ENCODE measurements around the gene FJX1.
A peak's percentile ranks its signal among the peaks of the same experiment; 100 is the strongest.
"Not testable (repeated sequence)": the region's sequence is repeated elsewhere in the genome, so short reads cannot be mapped to it uniquely, and the experiment has no call there.

The FJX1 gene

DNA sequence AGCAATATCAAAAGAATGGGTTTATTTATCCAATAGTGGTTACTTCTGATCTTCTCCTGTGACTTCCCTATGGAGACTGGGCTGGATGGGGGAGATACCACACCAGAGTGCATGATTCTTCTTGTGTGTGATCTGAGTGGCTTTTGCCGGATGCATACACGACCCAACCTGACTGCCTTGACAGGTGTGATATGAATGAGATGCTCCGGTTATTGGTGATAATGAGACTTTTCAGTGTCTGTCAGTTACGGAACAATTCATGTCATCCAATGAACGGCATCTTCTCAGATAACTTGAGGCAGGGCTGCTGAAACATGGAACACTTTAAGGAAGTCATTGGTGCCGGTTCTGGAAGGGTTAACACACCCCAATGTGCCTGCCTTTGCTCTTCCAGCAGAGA, 17.7 kb downstream of the FJX1 start:
- no peak overlapping the region for H3K4me3 ChIP-seq (ENCODE audit: low read length)
- H3K27me3 ChIP-seq (replicated peaks; ENCODE audit: control insufficient read depth, insufficient read depth, low read length): peaks cover 7% of the 10 kb centered on the region
- peaks cover 8% of the 10 kb centered on the region for H3K4me1 ChIP-seq (ENCODE audit: control insufficient read depth, insufficient read depth, low read length)
- H3K9ac ChIP-seq (ENCODE audit: low read length): no peak overlapping the region
- DNase-seq (ENCODE audit: low read depth): no peak
- H3K9me3 ChIP-seq (ENCODE audit: control insufficient read depth, low read length): no peaks in the 10 kb centered on the region
- H3K36me3 ChIP-seq (ENCODE audit: control insufficient read depth, insufficient read depth, low read length, severe bottlenecking): no peaks in the 10 kb centered on the region

GRCh38 chr11:35639591-35640179, 21.4 kb downstream of the FJX1 start:
- H3K27me3 ChIP-seq (replicated peaks; ENCODE audit: control insufficient read depth, insufficient read depth, low read length): peaks cover 7% of the 10 kb centered on the region
- no peaks in the 10 kb centered on the region for H3K36me3 ChIP-seq (ENCODE audit: control insufficient read depth, insufficient read depth, low read length, severe bottlenecking)
- no peaks in the 10 kb centered on the region for H3K9me3 ChIP-seq (ENCODE audit: control insufficient read depth, low read length)
- no peak for DNase-seq (ENCODE audit: low read depth)
- H3K4me3 ChIP-seq (ENCODE audit: low read length): no peak overlapping the region
- peaks cover 9% of the 10 kb centered on the region for H3K4me1 ChIP-seq (ENCODE audit: control insufficient read depth, insufficient read depth, low read length)
- no peak overlapping the region for H3K9ac ChIP-seq (ENCODE audit: low read length)

- Histone ChIP-seq H3K9ac (ENCODE audit: low read length) (no peak overlapping the region), H3K4me3 (ENCODE audit: low read length) (no peak overlapping the region), H3K9me3 (ENCODE audit: control insufficient read depth, low read length) (peaks cover 12% of the 10 kb centered on the region), H3K4me1 (ENCODE audit: control insufficient read depth, insufficient read depth, low read length) (peaks cover 9% of the 10 kb centered on the region), H3K36me3 (ENCODE audit: control insufficient read depth, insufficient read depth, low read length, severe bottlenecking) (no peaks in the 10 kb centered on the region), H3K27me3 (replicated peaks; ENCODE audit: control insufficient read depth, insufficient read depth, low read length) (peaks cover 4% of the 10 kb centered on the region)
- peak; percentile 31 for DNase-seq (ENCODE audit: low read depth)
Observed at GRCh38 chr11:35641171-35641897, 23.1 kb downstream of the FJX1 start.

DNA sequence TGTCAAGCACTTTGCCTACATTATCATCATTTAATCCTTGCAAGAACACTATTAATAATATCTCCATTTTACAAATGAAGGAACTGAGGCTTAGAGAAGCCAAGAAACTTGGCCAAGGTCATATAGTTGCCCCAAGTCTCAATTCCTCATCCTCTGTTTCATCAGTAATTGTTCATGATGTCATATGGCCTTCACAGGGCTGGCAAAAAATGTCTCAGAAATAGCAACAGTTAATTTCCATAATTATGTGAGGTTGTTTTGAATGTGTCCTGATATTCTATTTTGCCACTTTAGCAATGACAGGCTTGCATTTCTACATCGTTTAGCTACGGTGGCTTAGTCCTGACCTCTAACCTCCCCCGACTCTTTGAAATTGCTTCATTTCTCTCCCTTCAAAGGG, 23.7 kb downstream of the FJX1 start:
- peaks cover 12% of the 10 kb centered on the region for H3K9me3 ChIP-seq (ENCODE audit: control insufficient read depth, low read length)
- no peaks in the 10 kb centered on the region for H3K27me3 ChIP-seq (replicated peaks; ENCODE audit: control insufficient read depth, insufficient read depth, low read length)
- H3K36me3 ChIP-seq (ENCODE audit: control insufficient read depth, insufficient read depth, low read length, severe bottlenecking): no peaks in the 10 kb centered on the region
- no peak overlapping the region for H3K9ac ChIP-seq (ENCODE audit: low read length)
- H3K4me1 ChIP-seq (ENCODE audit: control insufficient read depth, insufficient read depth, low read length): peaks cover 9% of the 10 kb centered on the region
- no peak overlapping the region for H3K4me3 ChIP-seq (ENCODE audit: low read length)
- no peak for DNase-seq (ENCODE audit: low read depth)

DNA sequence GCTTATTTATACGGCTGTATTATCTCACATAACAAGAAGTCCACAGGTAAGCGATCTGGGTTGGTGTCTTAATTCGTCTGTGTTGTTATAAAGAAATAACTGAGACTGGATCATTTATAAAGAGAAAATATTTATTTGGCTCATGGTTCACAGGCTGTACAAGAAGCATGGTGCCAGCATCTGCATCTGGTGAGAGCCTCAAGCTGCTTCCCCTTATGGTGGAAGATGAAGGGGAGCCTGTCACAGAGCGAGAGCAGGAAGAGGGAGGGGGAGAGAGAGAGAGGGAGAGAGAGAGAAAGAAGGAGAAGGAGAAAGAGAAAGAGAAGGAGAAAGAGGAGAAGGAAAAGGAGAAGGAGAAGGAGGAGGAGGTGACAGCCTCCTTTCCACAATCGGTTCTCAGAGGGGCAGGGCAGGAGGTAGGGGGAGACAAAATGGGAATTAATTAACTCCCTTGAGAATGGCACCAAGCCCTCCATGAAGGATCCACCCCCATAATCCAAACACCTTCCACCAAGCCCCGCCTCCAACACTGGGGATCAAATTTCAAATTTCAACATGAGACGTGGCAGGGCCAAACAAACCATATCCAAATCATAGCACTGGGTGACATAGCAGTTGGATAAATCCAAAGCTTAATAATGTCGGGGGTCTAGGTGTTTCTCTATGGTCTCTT, 29.3 kb downstream of the FJX1 start:
- no peak overlapping the region for H3K9ac ChIP-seq (ENCODE audit: low read length)
- peaks cover 12% of the 10 kb centered on the region for H3K9me3 ChIP-seq (ENCODE audit: control insufficient read depth, low read length)
- DNase-seq (ENCODE audit: low read depth): no peak
- no peaks in the 10 kb centered on the region for H3K36me3 ChIP-seq (ENCODE audit: control insufficient read depth, insufficient read depth, low read length, severe bottlenecking)
- H3K4me3 ChIP-seq (ENCODE audit: low read length): no peak overlapping the region
- H3K27me3 ChIP-seq (replicated peaks; ENCODE audit: control insufficient read depth, insufficient read depth, low read length): no peaks in the 10 kb centered on the region
- H3K4me1 ChIP-seq (ENCODE audit: control insufficient read depth, insufficient read depth, low read length): no peaks in the 10 kb centered on the region

DNA sequence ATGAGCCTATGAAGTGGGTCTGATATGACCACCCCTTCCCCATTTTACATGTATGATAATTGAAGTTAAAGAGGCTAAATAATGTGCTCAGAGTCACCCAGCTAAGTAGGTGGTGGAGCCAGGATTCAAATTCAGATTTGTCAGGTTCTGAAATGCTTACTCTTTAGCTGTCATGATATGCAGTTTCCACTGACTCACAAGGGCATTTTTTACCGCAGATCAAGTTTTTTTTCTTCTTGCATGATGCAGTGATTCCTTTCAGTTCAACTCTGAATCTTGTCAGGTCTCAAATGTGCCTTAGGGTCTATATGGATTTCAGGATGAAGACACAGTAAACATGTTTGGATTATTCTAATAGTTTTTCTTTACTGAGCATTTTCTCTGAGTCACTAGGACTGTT, 31.7 kb downstream of the FJX1 start:
- Histone ChIP-seq H3K4me1 (ENCODE audit: control insufficient read depth, insufficient read depth, low read length) (no peaks in the 10 kb centered on the region), H3K9me3 (ENCODE audit: control insufficient read depth, low read length) (peaks cover 11% of the 10 kb centered on the region), H3K4me3 (ENCODE audit: low read length) (no peak overlapping the region), H3K9ac (ENCODE audit: low read length) (no peak overlapping the region), H3K27me3 (replicated peaks; ENCODE audit: control insufficient read depth, insufficient read depth, low read length) (no peaks in the 10 kb centered on the region), H3K36me3 (ENCODE audit: control insufficient read depth, insufficient read depth, low read length, severe bottlenecking) (no peaks in the 10 kb centered on the region)
- DNase-seq (ENCODE audit: low read depth): peak; percentile 53

GRCh38 chr11:35650467-35650866, 32.2 kb downstream of the FJX1 start:
- H3K27me3 ChIP-seq (replicated peaks; ENCODE audit: control insufficient read depth, insufficient read depth, low read length): no peaks in the 10 kb centered on the region

GRCh38 chr11:35651263-35651662, 33.0 kb downstream of the FJX1 start:
- H3K9me3 ChIP-seq (ENCODE audit: control insufficient read depth, low read length): no peaks in the 10 kb centered on the region
- no peak overlapping the region for H3K9ac ChIP-seq (ENCODE audit: low read length)
- no peak overlapping the region for H3K4me3 ChIP-seq (ENCODE audit: low read length)
- no peaks in the 10 kb centered on the region for H3K27me3 ChIP-seq (replicated peaks; ENCODE audit: control insufficient read depth, insufficient read depth, low read length)
- no peaks in the 10 kb centered on the region for H3K36me3 ChIP-seq (ENCODE audit: control insufficient read depth, insufficient read depth, low read length, severe bottlenecking)
- H3K4me1 ChIP-seq (ENCODE audit: control insufficient read depth, insufficient read depth, low read length): no peaks in the 10 kb centered on the region
- DNase-seq (ENCODE audit: low read depth): no peak

More at GRCh38 chr11:35650467-35650866, 32.2 kb downstream of the FJX1 start:
- Histone ChIP-seq H3K36me3 (ENCODE audit: control insufficient read depth, insufficient read depth, low read length, severe bottlenecking) (no peaks in the 10 kb centered on the region), H3K4me3 (ENCODE audit: low read length) (no peak overlapping the region), H3K9ac (ENCODE audit: low read length) (no peak overlapping the region), H3K9me3 (ENCODE audit: control insufficient read depth, low read length) (peaks cover 6% of the 10 kb centered on the region), H3K4me1 (ENCODE audit: control insufficient read depth, insufficient read depth, low read length) (no peaks in the 10 kb centered on the region)
- no peak for DNase-seq (ENCODE audit: low read depth)

GRCh38 chr11:35652786-35653185, 34.5 kb downstream of the FJX1 start:
- H3K9ac ChIP-seq (ENCODE audit: low read length); H3K9me3 ChIP-seq (ENCODE audit: control insufficient read depth, low read length); H3K27me3 ChIP-seq (replicated peaks; ENCODE audit: control insufficient read depth, insufficient read depth, low read length); H3K36me3 ChIP-seq (ENCODE audit: control insufficient read depth, insufficient read depth, low read length, severe bottlenecking); DNase-seq (ENCODE audit: low read depth); H3K4me1 ChIP-seq (ENCODE audit: control insufficient read depth, insufficient read depth, low read length); H3K4me3 ChIP-seq (ENCODE audit: low read length): not testable (repeated sequence)

DNA sequence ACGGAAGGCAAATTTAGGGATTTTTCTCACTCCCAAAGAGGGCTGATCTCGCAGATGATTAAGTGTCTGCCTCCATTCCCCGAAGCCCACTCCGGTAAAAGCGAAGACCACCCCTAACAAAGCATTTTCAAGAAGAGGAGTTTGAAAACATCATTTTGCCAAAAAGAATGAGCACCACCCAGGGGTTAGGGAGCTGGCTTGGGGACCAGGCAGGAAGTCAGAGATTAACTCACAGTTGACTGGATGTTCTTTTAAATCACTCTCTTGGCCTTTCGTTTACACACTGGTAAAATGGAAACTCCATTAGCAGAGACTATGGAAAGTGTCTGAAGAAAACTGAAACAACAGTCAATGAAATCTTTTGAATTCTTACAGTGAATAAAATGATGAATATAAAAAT, 36.5 kb downstream of the FJX1 start:
- Histone ChIP-seq H3K9ac (ENCODE audit: low read length) (no peak overlapping the region), H3K4me3 (ENCODE audit: low read length) (no peak overlapping the region), H3K4me1 (ENCODE audit: control insufficient read depth, insufficient read depth, low read length) (no peaks in the 10 kb centered on the region), H3K9me3 (ENCODE audit: control insufficient read depth, low read length) (no peaks in the 10 kb centered on the region), H3K27me3 (replicated peaks; ENCODE audit: control insufficient read depth, insufficient read depth, low read length) (no peaks in the 10 kb centered on the region), H3K36me3 (ENCODE audit: control insufficient read depth, insufficient read depth, low read length, severe bottlenecking) (no peaks in the 10 kb centered on the region)
- DNase-seq (ENCODE audit: low read depth): no peak

DNA sequence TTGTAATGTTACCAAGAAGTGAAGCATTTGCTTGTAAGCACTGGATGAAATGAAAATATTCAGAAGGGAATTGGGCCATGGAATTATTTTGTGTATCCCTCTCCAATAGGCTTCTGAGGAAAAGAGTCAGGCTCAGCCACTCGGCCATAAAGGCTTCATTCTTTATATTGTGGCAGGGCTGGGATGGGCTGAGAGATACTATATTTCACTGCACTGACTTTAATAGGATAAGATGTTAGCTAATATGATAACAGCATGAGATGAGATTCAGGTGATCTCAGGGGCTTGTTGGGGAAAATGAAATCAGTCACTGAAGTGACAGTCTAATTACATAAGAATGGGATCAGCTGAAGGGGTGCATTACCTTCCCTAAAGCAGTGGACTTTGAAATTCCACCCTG, 37.0 kb downstream of the FJX1 start:
- Histone ChIP-seq H3K9ac (ENCODE audit: low read length) (no peak overlapping the region), H3K4me1 (ENCODE audit: control insufficient read depth, insufficient read depth, low read length) (no peaks in the 10 kb centered on the region), H3K9me3 (ENCODE audit: control insufficient read depth, low read length) (no peaks in the 10 kb centered on the region), H3K27me3 (replicated peaks; ENCODE audit: control insufficient read depth, insufficient read depth, low read length) (no peaks in the 10 kb centered on the region), H3K4me3 (ENCODE audit: low read length) (no peak overlapping the region), H3K36me3 (ENCODE audit: control insufficient read depth, insufficient read depth, low read length, severe bottlenecking) (no peaks in the 10 kb centered on the region)
- DNase-seq (ENCODE audit: low read depth): no peak
